H9 (cell line): Measurements from ENCODE around the gene CLASP2. TPM values are rescaled to one million over a fixed set of nuclear protein-coding genes. Genes with fewer than 3 reads are reported as not detected.

Source experiments
- DNase-seq: peaks from one replicate; pipeline ENCODE4 v3.0.0-alpha.2; 2017
- H2AFZ ChIP-seq: one replicate; pipeline ENCODE4 v1.6.1; 2013; ENCODE audit warnings: mild to moderate bottlenecking, low read length, control low read depth, moderate library complexity
- H2AK5ac ChIP-seq: 2 replicates; pipeline ENCODE4 v1.6.1; 2013; ENCODE audit warnings: low read length, control low read depth, mixed read lengths; ENCODE audit not compliant: insufficient read length
- H2BK120ac ChIP-seq: one replicate; pipeline ENCODE4 v1.6.1; 2013; ENCODE audit warnings: low read depth, mild to moderate bottlenecking, low read length, control low read depth, inconsistent platforms; ENCODE audit not compliant: poor library complexity, severe bottlenecking
- H2BK12ac ChIP-seq: 2 replicates; pipeline ENCODE4 v1.6.1; 2013; ENCODE audit warnings: low read length, control low read depth, mixed read lengths, low read depth; ENCODE audit not compliant: insufficient read length
- H2BK15ac ChIP-seq: 2 replicates; pipeline ENCODE4 v1.6.1; 2013; ENCODE audit warnings: low read depth, low read length, control low read depth
- H2BK20ac ChIP-seq: one replicate; pipeline ENCODE4 v1.6.1; 2013; ENCODE audit warnings: low read depth, mild to moderate bottlenecking, low read length, control low read depth, inconsistent platforms; ENCODE audit not compliant: poor library complexity, severe bottlenecking
- H2BK5ac ChIP-seq: 2 replicates; pipeline ENCODE4 v1.6.1; 2013; ENCODE audit warnings: low read length, control low read depth, mixed read lengths; ENCODE audit not compliant: insufficient read length
- H3K14ac ChIP-seq: 2 replicates; pipeline ENCODE4 v1.6.1; 2013; ENCODE audit warnings: low read length, control low read depth; ENCODE audit not compliant: insufficient read depth
- H3K18ac ChIP-seq: 2 replicates; pipeline ENCODE4 v1.6.1; 2013; ENCODE audit warnings: low read depth, mild to moderate bottlenecking, mixed read lengths, low read length, control low read depth; ENCODE audit not compliant: insufficient read length
- H3K23ac ChIP-seq: 2 replicates; pipeline ENCODE4 v1.6.1; 2013; ENCODE audit warnings: low read length, control low read depth, mixed read lengths, low read depth; ENCODE audit not compliant: insufficient read length
- H3K23me2 ChIP-seq: 2 replicates; pipeline ENCODE4 v1.6.1; 2013; ENCODE audit warnings: low read depth, mild to moderate bottlenecking, mixed read lengths, low read length, control low read depth; ENCODE audit not compliant: insufficient read length, poor library complexity, severe bottlenecking
- H3K27ac ChIP-seq: 2 replicates; pipeline ENCODE4 v1.5.1; 2013; ENCODE audit warnings: low read length, control low read depth, mixed read lengths, low read depth; ENCODE audit not compliant: insufficient read length
- H3K27me3 ChIP-seq: 2 replicates; pipeline ENCODE4 v1.6.1; 2013; ENCODE audit warnings: low read length, control low read depth, inconsistent platforms; ENCODE audit not compliant: insufficient read depth
- H3K4ac ChIP-seq: 2 replicates; pipeline ENCODE4 v1.6.1; 2013; ENCODE audit warnings: low read depth, mild to moderate bottlenecking, control low read depth, inconsistent platforms, low read length, moderate library complexity
- H3K4me1 ChIP-seq: 2 replicates; pipeline ENCODE4 v1.6.1; 2013; ENCODE audit warnings: low read length, control low read depth, inconsistent platforms; ENCODE audit not compliant: insufficient read depth
- H3K4me2 ChIP-seq: 2 replicates; pipeline ENCODE4 v1.6.1; 2013; ENCODE audit warnings: low read length, control low read depth, mixed read lengths; ENCODE audit not compliant: insufficient read length, insufficient read depth
- H3K56ac ChIP-seq: 2 replicates; pipeline ENCODE4 v1.6.1; 2013; ENCODE audit warnings: low read depth, mild to moderate bottlenecking, mixed read lengths, low read length, control low read depth; ENCODE audit not compliant: insufficient read length
- H3K79me1 ChIP-seq: 2 replicates; pipeline ENCODE4 v1.6.1; 2013; ENCODE audit warnings: low read depth, mild to moderate bottlenecking, moderate library complexity, low read length, control low read depth, inconsistent platforms; ENCODE audit not compliant: insufficient read depth, poor library complexity, severe bottlenecking
- H3K79me2 ChIP-seq: 2 replicates; pipeline ENCODE4 v1.6.1; 2013; ENCODE audit warnings: low read length, control low read depth, inconsistent platforms; ENCODE audit not compliant: insufficient read depth
- H3K9ac ChIP-seq: 2 replicates; pipeline ENCODE4 v1.6.1; 2013; ENCODE audit warnings: low read length, control low read depth, mixed read lengths; ENCODE audit not compliant: insufficient read length; ENCODE audit errors: extremely low read depth
- H3K9me3 ChIP-seq: one replicate; pipeline ENCODE4 v1.6.1; 2013; ENCODE audit warnings: low read depth, low read length, inconsistent platforms; ENCODE audit not compliant: control insufficient read depth
- H3T11ph ChIP-seq: one replicate; pipeline ENCODE4 v1.6.1; 2013; ENCODE audit warnings: mild to moderate bottlenecking, low read length, control low read depth, inconsistent platforms
- H4K20me1 ChIP-seq: one replicate; pipeline ENCODE4 v1.6.1; 2013; ENCODE audit not compliant: control insufficient read depth, insufficient read length, insufficient read depth
- H4K5ac ChIP-seq: 2 replicates; pipeline ENCODE4 v1.6.1; 2013; ENCODE audit warnings: low read depth, mild to moderate bottlenecking, mixed read lengths, low read length, control low read depth; ENCODE audit not compliant: insufficient read length
- H4K8ac ChIP-seq: replicated peaks from 2 replicates; pipeline ENCODE4 v1.6.1; 2013; ENCODE audit warnings: low read length, control low read depth, mixed read lengths, low read depth; ENCODE audit not compliant: insufficient read length
- H4K91ac ChIP-seq: 2 replicates; pipeline ENCODE4 v1.6.1; 2013; ENCODE audit warnings: low read depth, mild to moderate bottlenecking, moderate library complexity, mixed read lengths, low read length, control low read depth; ENCODE audit not compliant: insufficient read length
- H3K27ac Mint-ChIP-seq, 3 experiments: 2 replicates in 2 of 3; 3 replicates in 1 of 3; pipeline ENCODE4 v1.8.0; 2020 to 2021; ENCODE audit warnings: mixed read lengths in 3 of 3, mild to moderate bottlenecking in 1 of 3, moderate library complexity in 1 of 3
- H3K27me3 Mint-ChIP-seq: 2 replicates; pipeline ENCODE4 v1.8.0; 2021; ENCODE audit warnings: low read depth, mild to moderate bottlenecking, moderate library complexity, mixed read lengths
- H3K36me3 Mint-ChIP-seq, 3 experiments: 2 replicates in 2 of 3; 3 replicates in 1 of 3; pipeline ENCODE4 v1.8.0; 2020 to 2021; ENCODE audit warnings: low read depth in 3 of 3, mixed read lengths in 3 of 3; ENCODE audit not compliant: insufficient read depth in 1 of 3
- H3K4me1 Mint-ChIP-seq, 2 experiments: 2 replicates each; pipeline ENCODE4 v1.8.0; 2020; ENCODE audit warnings: mixed read lengths in 2 of 2
- H3K4me3 Mint-ChIP-seq, 2 experiments: 2 replicates in 1 of 2; 3 replicates in 1 of 2; pipeline ENCODE4 v1.8.0; 2020 to 2021; ENCODE audit warnings: mild to moderate bottlenecking in 2 of 2, mixed read lengths in 2 of 2, moderate library complexity in 1 of 2
- H3K9me3 Mint-ChIP-seq, 2 experiments: 2 replicates in 1 of 2; 3 replicates in 1 of 2; pipeline ENCODE4 v1.8.0; 2020; ENCODE audit warnings: mild to moderate bottlenecking in 2 of 2, mixed read lengths in 2 of 2, moderate library complexity in 1 of 2
- CTCF ChIP-seq: fragments of 200-600 bp; sonication (generic); conservative IDR thresholded peaks from 3 replicates; pipeline ENCODE4 v1.8.0; 2021; ENCODE audit warnings: antibody characterized with exemption, mild to moderate bottlenecking
- WGBS: extraction: QIAGEN DNeasy Blood & Tissue Kit; methylation state at CpG from one replicate; pipeline ENCODE4 v1.1.7; 2013; ENCODE audit warnings: missing lambda C conversion rate, low lambda C conversion rate, mixed read lengths; ENCODE audit not compliant: insufficient read length; ENCODE audit errors: extremely low coverage; 5-methylcytosine and 5-hydroxymethylcytosine counted together
- total RNA-seq: library from RNA; stranded (reverse); gene quantifications from 2 replicates; pipeline ENCODE4 v1.2.1, GENCODE V29; 2021

The CLASP2 gene
- total RNA-seq, 1 experiment from 2014 or later = 60.5 TPM

GRCh38 chr3:33557829-33558228 lies 160.2 kb downstream of the CLASP2 start:
- peak overlapping the region; percentile 21 to 98 (median 97); a peak in 6 of 7 replicates for H3K27ac Mint-ChIP-seq
- Histone ChIP-seq H3K9me3 (no peaks in the 10 kb centered on the region), H3K4me1 (peaks cover 5% of the 10 kb centered on the region), H4K5ac (no peak overlapping the region), H2AFZ (no peak overlapping the region), H3K18ac (no peak overlapping the region), H3K27me3 (no peaks in the 10 kb centered on the region), H3K27ac (peak overlapping the region; percentile 87), H4K8ac (no peak overlapping the region), H3T11ph (no peak overlapping the region), H3K79me2 (no peaks in the 10 kb centered on the region), H4K91ac (no peak overlapping the region), H3K23me2 (no peaks in the 10 kb centered on the region), H2BK20ac (no peak overlapping the region), H2BK120ac (no peak overlapping the region), H3K14ac (no peak overlapping the region), H4K20me1 (no peaks in the 10 kb centered on the region), H3K4me2 (peak overlapping the region; percentile 71), H2BK15ac (no peak overlapping the region), H2AK5ac (no peak overlapping the region), H3K9ac (peak overlapping the region; percentile 44), H2BK12ac (no peak overlapping the region), H3K56ac (no peak overlapping the region), H2BK5ac (no peak overlapping the region), H3K4ac (no peak overlapping the region), H3K23ac (no peak overlapping the region), H3K79me1 (no peaks in the 10 kb centered on the region)
- H3K27me3 Mint-ChIP-seq = no peaks in the 10 kb centered on the region
- no CpG with 5 or more reads among the region's 3 CpGs for WGBS
- no peaks in the 10 kb centered on the region for H3K9me3 Mint-ChIP-seq
- TF ChIP-seq CTCF = no peak
- H3K4me3 Mint-ChIP-seq = peak overlapping the region; percentile 11 to 30; a peak in 2 of 5 replicates
- H3K4me1 Mint-ChIP-seq = peaks cover 34 to 39% of the 10 kb centered on the region in 2 experiments
- DNase-seq = no peak
- H3K36me3 Mint-ChIP-seq = peaks cover 15 to 22% (median 16%) of the 10 kb centered on the region in 3 experiments
